Fibroblast of pulmonary artery (primary cell): ENCODE results near the gene C19orf73.
A peak's percentile ranks its signal among the peaks of the same experiment; 100 is the strongest.

ENCODE experiments used
- DNase-seq: peaks from one replicate; pipeline ENCODE4 v3.0.0-alpha.2; 2010; ENCODE audit warnings: low read depth
- H3K4me3 ChIP-seq: replicated peaks from 2 replicates; pipeline ENCODE4 v1.5.1; 2011; ENCODE audit warnings: low read depth, mild to moderate bottlenecking, control low read depth, low read length, moderate library complexity
- TF ChIP-seq, protein P1 (sequence below): IDR thresholded peaks from 2 replicates; pipeline ENCODE4 v1.5.1; 2011; ENCODE audit warnings: mild to moderate bottlenecking, control low read depth, low read length, inconsistent platforms; ENCODE audit errors: missing control alignments

C19orf73 gene

DNA sequence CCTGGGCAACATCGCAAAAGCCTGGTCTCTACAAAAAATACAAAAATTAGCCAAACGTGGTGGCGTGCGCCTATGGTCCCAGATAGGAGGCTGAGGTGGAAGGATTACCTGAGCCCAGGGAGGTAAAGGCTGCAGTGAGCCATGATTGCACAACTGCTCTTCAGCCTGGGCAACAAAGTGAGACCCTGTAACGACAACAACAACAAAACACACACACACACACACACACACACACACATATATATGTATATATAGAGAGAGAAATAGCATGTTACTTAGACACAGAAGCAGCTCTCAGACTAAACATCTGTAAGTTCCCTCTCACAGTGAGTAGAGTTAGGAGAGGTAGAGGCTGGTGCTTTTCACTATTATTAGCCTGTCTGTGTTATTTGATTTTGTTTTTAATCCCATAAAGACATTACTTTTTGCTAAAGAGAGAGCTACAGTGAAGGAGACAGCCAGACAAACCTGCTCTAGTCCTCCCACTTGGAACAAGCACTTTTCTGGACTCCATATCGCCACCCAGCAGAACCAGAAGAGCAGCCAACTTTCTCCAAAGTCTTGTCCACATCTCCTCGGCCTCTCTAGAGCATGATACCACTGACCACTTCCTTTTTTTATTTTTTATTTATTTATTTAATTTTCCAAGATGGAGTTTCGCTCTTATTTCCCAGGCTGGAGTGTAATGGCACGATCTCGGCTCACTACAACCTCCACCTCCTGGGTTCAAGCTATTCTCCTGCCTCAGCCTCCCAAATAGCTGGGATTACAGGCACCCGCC, 7.5 kb downstream of the C19orf73 start:
- TF ChIP-seq, protein P1, sequence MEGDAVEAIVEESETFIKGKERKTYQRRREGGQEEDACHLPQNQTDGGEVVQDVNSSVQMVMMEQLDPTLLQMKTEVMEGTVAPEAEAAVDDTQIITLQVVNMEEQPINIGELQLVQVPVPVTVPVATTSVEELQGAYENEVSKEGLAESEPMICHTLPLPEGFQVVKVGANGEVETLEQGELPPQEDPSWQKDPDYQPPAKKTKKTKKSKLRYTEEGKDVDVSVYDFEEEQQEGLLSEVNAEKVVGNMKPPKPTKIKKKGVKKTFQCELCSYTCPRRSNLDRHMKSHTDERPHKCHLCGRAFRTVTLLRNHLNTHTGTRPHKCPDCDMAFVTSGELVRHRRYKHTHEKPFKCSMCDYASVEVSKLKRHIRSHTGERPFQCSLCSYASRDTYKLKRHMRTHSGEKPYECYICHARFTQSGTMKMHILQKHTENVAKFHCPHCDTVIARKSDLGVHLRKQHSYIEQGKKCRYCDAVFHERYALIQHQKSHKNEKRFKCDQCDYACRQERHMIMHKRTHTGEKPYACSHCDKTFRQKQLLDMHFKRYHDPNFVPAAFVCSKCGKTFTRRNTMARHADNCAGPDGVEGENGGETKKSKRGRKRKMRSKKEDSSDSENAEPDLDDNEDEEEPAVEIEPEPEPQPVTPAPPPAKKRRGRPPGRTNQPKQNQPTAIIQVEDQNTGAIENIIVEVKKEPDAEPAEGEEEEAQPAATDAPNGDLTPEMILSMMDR = no peak
- no peak overlapping the region for H3K4me3 ChIP-seq
- DNase-seq = no peak

GRCh38 chr19:49110567-49110966, 8.4 kb downstream of the C19orf73 start:
- peak; percentile 58 for DNase-seq
- H3K4me3 ChIP-seq = no peak overlapping the region
- TF ChIP-seq, protein P1 = no peak

- TF ChIP-seq, protein P1 = no peak
- no peak overlapping the region for H3K4me3 ChIP-seq
- no peak for DNase-seq
These were observed 9.2 kb downstream of the C19orf73 start for GRCh38 chr19:49109569-49110233.

GRCh38 chr19:49109051-49109450, 9.9 kb downstream of the C19orf73 start:
- no peak for DNase-seq
- TF ChIP-seq, protein P1 = no peak
- H3K4me3 ChIP-seq = no peak overlapping the region

DNA sequence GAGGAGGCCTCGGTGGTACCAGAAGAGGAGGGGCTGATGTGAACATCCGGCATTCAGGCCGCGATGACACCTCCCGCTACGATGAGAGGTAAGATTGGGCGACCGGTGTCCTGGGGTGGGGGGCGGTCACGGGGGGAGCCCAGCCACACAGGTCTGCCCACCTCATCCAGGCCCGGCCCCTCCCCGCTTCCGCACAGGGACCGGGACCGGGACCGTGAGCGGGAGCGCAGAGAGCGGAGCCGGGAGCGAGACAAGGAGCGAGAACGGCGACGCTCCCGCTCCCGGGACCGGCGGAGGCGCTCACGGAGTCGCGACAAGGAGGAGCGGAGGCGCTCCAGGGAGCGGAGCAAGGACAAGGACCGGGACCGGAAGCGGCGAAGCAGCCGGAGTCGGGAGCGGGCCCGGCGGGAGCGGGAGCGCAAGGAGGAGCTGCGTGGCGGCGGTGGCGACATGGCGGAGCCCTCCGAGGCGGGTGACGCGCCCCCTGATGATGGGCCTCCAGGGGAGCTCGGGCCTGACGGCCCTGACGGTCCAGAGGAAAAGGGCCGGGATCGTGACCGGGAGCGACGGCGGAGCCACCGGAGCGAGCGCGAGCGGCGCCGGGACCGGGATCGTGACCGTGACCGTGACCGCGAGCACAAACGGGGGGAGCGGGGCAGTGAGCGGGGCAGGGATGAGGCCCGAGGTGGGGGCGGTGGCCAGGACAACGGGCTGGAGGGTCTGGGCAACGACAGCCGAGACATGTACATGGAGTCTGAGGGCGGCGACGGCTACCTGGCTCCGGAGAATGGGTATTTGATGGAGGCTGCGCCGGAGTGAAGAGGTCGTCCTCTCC, 11.1 kb downstream of the C19orf73 start:
- TF ChIP-seq, protein P1 = no peak
- DNase-seq = no peak
- H3K4me3 ChIP-seq = no peak overlapping the region

DNA sequence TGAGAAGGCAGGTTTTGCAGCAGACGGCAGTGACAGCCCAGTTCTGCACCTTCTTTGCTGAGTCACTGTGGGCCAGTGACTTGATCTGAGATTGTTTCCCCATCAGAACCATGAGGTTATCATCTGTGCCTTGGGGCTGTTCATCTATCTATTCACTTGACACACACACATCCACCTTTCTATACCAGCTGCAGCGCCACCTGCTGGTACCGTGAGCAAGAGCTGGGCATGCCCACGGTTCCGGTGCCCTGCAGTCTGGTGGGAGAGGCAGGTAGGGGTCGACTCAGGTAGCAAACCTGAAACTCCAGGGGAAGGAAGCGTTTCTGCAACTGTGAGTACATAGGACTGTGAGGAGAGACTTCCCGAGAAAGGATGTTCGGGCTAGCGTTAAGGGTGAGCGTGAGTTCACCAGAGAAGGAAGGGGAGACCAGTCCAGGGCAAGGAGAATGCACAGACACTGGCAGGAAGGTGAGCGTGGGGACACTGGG, 12.3 kb downstream of the C19orf73 start:
- TF ChIP-seq, protein P1 = peak; percentile 86
- peak; percentile 58 for DNase-seq
- H3K4me3 ChIP-seq = no peak overlapping the region
